Activated CD4-positive, alpha-beta T cell treated with anti-CD3 and anti-CD28 coated beads for 36 hours (primary cell): ENCODE measurements around the gene CATSPERE. TPM values are rescaled to one million over a fixed set of nuclear protein-coding genes. Genes with fewer than 3 reads are reported as not detected.
"Not testable (repeated sequence)": the region's sequence is repeated elsewhere in the genome, so short reads cannot be mapped to it uniquely, and the experiment has no call there.

Experiments
- ATAC-seq: fragments of 200-7000 bp; cut with Tn5 transposase; one replicate; pipeline ENCODE4 v1.10.0; 2021; ENCODE audit warnings: mild to moderate bottlenecking, moderate library complexity
- CTCF ChIA-PET: fragments of 350-600 bp; sonication (Branson Sonifier 250); formaldehyde crosslinking; loops from one replicate; lab custom pipeline; 2021; ENCODE audit warnings: antibody characterized with exemption; lab: Charles Lee
- POLR2A ChIA-PET: fragments of 350-600 bp; sonication (Branson Sonifier 250); formaldehyde crosslinking; loops from one replicate; lab custom pipeline; 2021; ENCODE audit warnings: antibody characterized with exemption, inconsistent platforms; lab: Charles Lee
- DNase-seq: peaks from one replicate; pipeline ENCODE4 v3.0.0-alpha.2; 2020
- H3K27ac Mint-ChIP-seq: one replicate; pipeline ENCODE4 v1.8.0; 2021; ENCODE audit warnings: mixed read lengths
- H3K27me3 Mint-ChIP-seq: one replicate; pipeline ENCODE4 v1.8.0; 2021; ENCODE audit warnings: mixed read lengths
- H3K36me3 Mint-ChIP-seq: one replicate; pipeline ENCODE4 v1.8.0; 2021; ENCODE audit warnings: low read depth, mixed read lengths
- H3K4me1 Mint-ChIP-seq: one replicate; pipeline ENCODE4 v1.8.0; 2021; ENCODE audit warnings: mixed read lengths
- H3K4me3 Mint-ChIP-seq: one replicate; pipeline ENCODE4 v1.8.0; 2021; ENCODE audit warnings: mild to moderate bottlenecking, moderate library complexity, mixed read lengths
- H3K9me3 Mint-ChIP-seq: one replicate; pipeline ENCODE4 v1.8.0; 2021; ENCODE audit warnings: low read depth, mixed read lengths
- intact Hi-C, 2 experiments: fragments of 100-400 bp; cut with DNase I in 1 of 2; cut with micrococcal nuclease in 1 of 2; formaldehyde crosslinking; loops; one replicate each; pipeline versions ENCODE4 v1.14.2 to v1.15.1; 2022 to 2024; cut with DNase I, micrococcal nuclease
- total RNA-seq, 2 experiments: library from RNA; stranded (reverse); gene quantifications; one replicate each; pipeline ENCODE4 v1.2.3, GENCODE V29; 2021

The CATSPERE gene
- total RNA-seq, 2 experiments from 2014 or later = 0.11 TPM; not detected in 1

GRCh38 chr1:244666672-244667418 is 205.8 kb downstream of the CATSPERE start:
- ATAC-seq, H3K27me3 Mint-ChIP-seq, H3K9me3 Mint-ChIP-seq, POLR2A ChIA-PET, H3K4me3 Mint-ChIP-seq, H3K4me1 Mint-ChIP-seq, H3K27ac Mint-ChIP-seq, intact Hi-C loops, DNase-seq: not testable (repeated sequence)
- peaks cover 12% of the 10 kb centered on the region for H3K36me3 Mint-ChIP-seq
- CTCF ChIA-PET = interaction anchor here (0.6 kb wide), 1 partner anchor 45 kb away, joined by 3 read pairs; no protein-coding TSS in a partner anchor

- Mint-ChIP-seq H3K27me3 (no peaks in the 10 kb centered on the region), H3K4me1 (peaks cover 5% of the 10 kb centered on the region), H3K4me3 (no peak overlapping the region), H3K36me3 (peaks cover 10% of the 10 kb centered on the region), H3K9me3 (no peaks in the 10 kb centered on the region), H3K27ac (no peak overlapping the region)
- intact Hi-C loops = no loop called here
- no peak for DNase-seq
- ChIA-PET CTCF (no interaction called here), POLR2A (interaction anchor here (0.6 kb wide), 1 partner anchor 62 kb away, joined by 10 read pairs; no protein-coding TSS in a partner anchor)
- no peak for ATAC-seq
Observed at GRCh38 chr1:244667797-244668196, 206.7 kb downstream of the CATSPERE start.

- H3K4me3 Mint-ChIP-seq = no peak overlapping the region
Observed at GRCh38 chr1:244672946-244673682, 212.0 kb downstream of the CATSPERE start.

GRCh38 chr1:244674446-244674845 is 213.4 kb downstream of the CATSPERE start:
- ChIA-PET POLR2A (interaction anchor here (0.6 kb wide), 1 partner anchor 55 kb away, joined by 3 read pairs; no protein-coding TSS in a partner anchor), CTCF (no interaction called here)
- intact Hi-C loops = no loop called here
- ATAC-seq = no peak
- Mint-ChIP-seq H3K27me3 (no peaks in the 10 kb centered on the region), H3K27ac (no peak overlapping the region), H3K9me3 (no peaks in the 10 kb centered on the region), H3K36me3 (peaks cover 22% of the 10 kb centered on the region), H3K4me1 (peaks cover 11% of the 10 kb centered on the region), H3K4me3 (no peak overlapping the region)
- no peak for DNase-seq

More at GRCh38 chr1:244672946-244673682, 212.0 kb downstream of the CATSPERE start:
- ChIA-PET POLR2A (no interaction called here), CTCF (interaction anchor here (0.9 to 1.1 kb wide), 2 partner anchors 13 to 69 kb away, joined by 3 to 4 read pairs; no protein-coding TSS in a partner anchor)
- peaks cover 11% of the 10 kb centered on the region for H3K4me1 Mint-ChIP-seq
- intact Hi-C loops = no loop called here
- H3K27ac Mint-ChIP-seq = no peak overlapping the region
- H3K36me3 Mint-ChIP-seq = peaks cover 19% of the 10 kb centered on the region
- no peak for DNase-seq
- no peaks in the 10 kb centered on the region for H3K9me3 Mint-ChIP-seq
- no peak for ATAC-seq
- no peaks in the 10 kb centered on the region for H3K27me3 Mint-ChIP-seq

DNA sequence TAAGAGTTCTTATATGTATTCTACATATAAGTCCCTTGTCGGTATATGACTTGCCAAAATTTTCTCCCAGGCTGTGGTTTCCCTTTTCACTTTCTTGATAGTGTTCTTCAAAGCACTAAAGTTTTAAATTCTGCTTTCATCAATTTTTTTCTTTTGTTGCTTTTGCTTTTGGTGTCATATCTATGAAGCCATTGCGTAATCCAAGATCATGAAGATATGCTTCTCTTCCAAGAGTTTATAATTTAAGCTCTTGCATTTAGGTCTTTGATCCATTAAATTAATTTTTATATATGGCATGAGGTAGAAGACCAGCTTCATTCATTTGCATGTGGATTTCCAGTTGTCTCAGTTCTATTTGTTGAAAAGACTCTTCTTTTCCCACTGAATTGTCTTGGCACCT is 214.1 kb downstream of the CATSPERE start:
- CTCF ChIA-PET = no interaction called here
- no peaks in the 10 kb centered on the region for H3K27me3 Mint-ChIP-seq

GRCh38 chr1:244678697-244679096 is 217.6 kb downstream of the CATSPERE start:
- no peak overlapping the region for H3K27ac Mint-ChIP-seq
- ChIA-PET POLR2A (no interaction called here), CTCF (no interaction called here)
- intact Hi-C loops = no loop called here
- no peaks in the 10 kb centered on the region for H3K9me3 Mint-ChIP-seq
- peaks cover 19% of the 10 kb centered on the region for H3K4me1 Mint-ChIP-seq
- no peak for ATAC-seq
- no peak overlapping the region for H3K4me3 Mint-ChIP-seq
- no peaks in the 10 kb centered on the region for H3K27me3 Mint-ChIP-seq
- peaks cover 29% of the 10 kb centered on the region for H3K36me3 Mint-ChIP-seq
- DNase-seq = no peak

More for the DNA sequence above, 214.1 kb downstream of the CATSPERE start:
- no peaks in the 10 kb centered on the region for H3K9me3 Mint-ChIP-seq
- H3K36me3 Mint-ChIP-seq = peaks cover 22% of the 10 kb centered on the region
- POLR2A ChIA-PET = no interaction called here
- H3K4me1 Mint-ChIP-seq = peaks cover 11% of the 10 kb centered on the region
- DNase-seq (no peak), ATAC-seq (no peak)
- intact Hi-C loops = no loop called here
- no peak overlapping the region for H3K27ac Mint-ChIP-seq
- no peak overlapping the region for H3K4me3 Mint-ChIP-seq

GRCh38 chr1:244680667-244681066 is 219.6 kb downstream of the CATSPERE start:
- H3K9me3 Mint-ChIP-seq = no peaks in the 10 kb centered on the region
- peaks cover 23% of the 10 kb centered on the region for H3K36me3 Mint-ChIP-seq
- ATAC-seq = no peak
- H3K27me3 Mint-ChIP-seq = no peaks in the 10 kb centered on the region
- CTCF ChIA-PET = no interaction called here
- POLR2A ChIA-PET = no interaction called here
- no peak for DNase-seq
- H3K4me3 Mint-ChIP-seq = no peak overlapping the region
- peaks cover 15% of the 10 kb centered on the region for H3K4me1 Mint-ChIP-seq
- intact Hi-C loops = no loop called here
- H3K27ac Mint-ChIP-seq = no peak overlapping the region

- H3K4me1 Mint-ChIP-seq = peaks cover 15% of the 10 kb centered on the region
- intact Hi-C loops, H3K27ac Mint-ChIP-seq, H3K4me3 Mint-ChIP-seq, H3K9me3 Mint-ChIP-seq, DNase-seq, ATAC-seq, CTCF ChIA-PET, H3K27me3 Mint-ChIP-seq, POLR2A ChIA-PET: not testable (repeated sequence)
- peaks cover 30% of the 10 kb centered on the region for H3K36me3 Mint-ChIP-seq
Observed at GRCh38 chr1:244682087-244682486, 221.0 kb downstream of the CATSPERE start.

Other genes starting within 250 kb of the CATSPERE start
- gene ADSS2, start 9.4 kb upstream of the CATSPERE start, total RNA-seq = 10 to 100 TPM; 43.6 to 52.8 TPM
- 10 to 100 TPM; 24.5 to 26.0 TPM for gene DESI2, start 191.9 kb downstream of the CATSPERE start, total RNA-seq